ENCODE data around the gene ACOX3.

- TF ChIP-seq CTCF (conservative IDR thresholded peaks at IDR 0.05; ENCODE audit: low read length) (no peak), EZH2phosphoT487 (IDR thresholded peaks at IDR 0.05; ENCODE audit: borderline replicate concordance, low read depth, low read length) (no peak)
Measured at GRCh38 chr4:8400632-8401325, 39.7 kb downstream of the ACOX3 start.

All from OCI-LY7 (cell line).